HG02588 (cell line): ENCODE results near the gene AFF3.

Experiments used
- ATAC-seq: cut with Tn5 transposase; IDR thresholded peaks from one replicate; pipeline ENCODE4 v1.9.1; 2021; ENCODE audit warnings: mild to moderate bottlenecking, moderate library complexity; ENCODE audit not compliant: unreplicated experiment

Gene AFF3

DNA sequence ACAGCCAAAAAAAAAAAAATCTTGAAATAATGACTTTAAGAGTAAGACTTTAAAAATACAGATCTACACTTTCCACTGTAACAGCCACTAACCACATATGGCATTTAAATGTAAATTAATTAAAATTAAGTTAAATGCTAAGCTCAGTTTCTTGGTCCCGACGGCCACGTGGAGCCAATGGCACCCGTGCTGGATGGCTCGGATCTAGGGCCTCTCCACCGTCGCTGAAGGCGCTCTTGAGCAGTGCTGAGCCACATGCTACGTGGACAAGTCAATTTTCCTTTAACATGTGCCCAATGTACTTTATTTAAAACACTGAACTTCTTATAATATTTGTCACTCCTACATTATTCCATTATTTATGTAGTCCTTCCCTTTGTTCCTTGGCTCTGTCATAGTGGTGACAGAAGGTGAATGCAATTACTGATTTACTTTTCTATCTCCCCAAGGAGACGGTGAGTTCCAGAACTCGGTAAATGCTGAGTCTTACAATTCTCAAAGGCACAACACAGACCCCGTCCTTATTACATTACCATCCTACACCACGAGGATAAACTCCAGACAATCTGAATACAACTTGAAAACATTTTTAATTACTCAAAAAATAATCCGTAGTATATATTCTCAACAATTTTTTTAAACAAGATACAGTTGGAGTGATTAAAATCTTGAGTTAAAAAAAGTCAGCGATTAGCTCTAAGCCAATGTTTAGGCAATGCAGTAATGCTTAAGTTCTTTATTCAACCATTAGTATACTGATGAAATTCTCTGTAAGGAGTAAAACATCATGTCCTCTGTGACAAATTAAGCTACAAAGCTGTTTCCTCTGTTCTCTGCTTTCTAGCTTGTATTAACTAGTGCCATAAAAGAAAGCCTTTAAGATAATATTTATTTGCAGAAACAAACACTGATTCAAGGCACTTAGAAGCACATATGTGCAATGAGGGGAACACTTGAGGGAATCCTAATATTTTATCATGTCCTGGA, 95.1 kb downstream of the AFF3 start:
- no peak for ATAC-seq

DNA sequence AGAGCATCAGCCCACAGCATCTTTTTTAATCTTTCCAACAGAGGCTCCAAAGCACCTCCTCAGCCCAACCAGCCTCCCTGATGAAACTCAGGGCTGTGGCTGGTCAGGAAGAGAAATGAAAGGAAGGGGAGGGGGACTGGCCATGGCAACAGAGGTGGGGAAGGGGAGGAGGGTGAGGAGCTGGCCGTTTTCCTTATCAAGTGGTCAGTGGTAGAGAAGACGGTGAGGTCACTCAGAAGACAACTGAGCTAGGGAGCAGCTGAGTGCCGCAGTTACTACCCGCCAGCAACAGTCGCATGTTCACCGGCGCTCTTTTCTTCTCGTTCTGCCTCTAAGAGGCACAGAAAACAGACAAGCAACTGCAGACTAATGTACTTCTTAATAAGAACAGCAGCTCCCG, 97.4 kb downstream of the AFF3 start:
- no peak for ATAC-seq

- no peak for ATAC-seq
These were observed 98.5 kb downstream of the AFF3 start for GRCh38 chr2:100043891-100044255.

DNA sequence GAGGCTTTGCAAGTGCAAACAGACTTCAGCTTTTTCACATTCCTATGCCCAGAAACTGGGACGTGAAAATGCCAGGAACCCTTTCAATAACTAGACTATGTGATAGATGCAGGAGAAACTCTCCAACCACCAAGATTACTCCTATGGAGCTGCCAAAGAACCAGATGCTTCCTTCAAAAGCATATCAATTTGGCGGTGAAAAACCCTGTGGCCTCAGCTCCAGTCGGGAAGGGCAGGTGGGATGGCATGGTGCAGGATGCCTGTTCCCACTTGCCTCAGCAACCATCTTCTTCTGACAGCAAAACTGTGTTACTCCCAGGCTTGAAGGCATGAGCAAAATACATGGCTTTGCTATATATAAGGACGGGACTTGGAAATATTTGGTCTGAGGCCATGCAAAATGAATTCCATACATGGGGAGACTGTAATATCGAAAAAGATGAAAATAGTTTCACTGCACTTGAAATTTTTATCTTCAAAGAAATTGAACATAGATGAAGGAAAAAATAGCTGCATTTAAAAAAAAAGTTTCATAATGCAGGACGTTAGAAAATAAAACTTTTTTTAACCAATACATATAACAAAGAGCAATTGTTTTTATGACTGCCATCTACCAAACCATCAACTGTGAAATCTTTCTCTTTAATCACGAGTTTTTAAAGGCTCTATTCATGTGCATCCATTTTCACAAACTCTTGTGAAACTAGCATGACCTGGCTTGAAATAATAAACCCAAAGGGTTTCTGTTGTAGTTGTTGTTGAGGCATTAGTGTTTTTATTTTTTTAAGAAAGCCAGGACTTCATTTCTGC, 99.1 kb downstream of the AFF3 start:
- no peak for ATAC-seq

GRCh38 chr2:100042562-100042961, 99.8 kb downstream of the AFF3 start:
- no peak for ATAC-seq

GRCh38 chr2:100041946-100042345, 100.4 kb downstream of the AFF3 start:
- no peak for ATAC-seq

DNA sequence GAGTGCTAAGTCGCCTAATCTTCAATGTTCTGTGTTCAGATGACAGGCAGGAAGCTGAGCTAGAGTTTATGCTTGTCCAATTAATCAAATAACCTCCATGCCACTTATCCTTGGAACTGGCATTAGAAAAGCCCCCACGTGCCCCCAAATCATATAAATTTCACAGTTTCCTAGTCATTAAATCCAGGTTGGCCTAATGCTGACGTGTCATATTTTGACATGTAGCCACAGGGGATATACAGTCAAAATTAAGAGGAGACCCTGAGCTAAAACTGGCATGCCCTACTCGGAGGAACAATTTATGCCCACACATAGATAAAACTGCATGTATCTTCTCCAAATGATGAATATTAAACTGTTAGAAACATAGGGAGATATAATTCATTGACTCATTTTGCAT, 101.0 kb downstream of the AFF3 start:
- ATAC-seq: no peak

DNA sequence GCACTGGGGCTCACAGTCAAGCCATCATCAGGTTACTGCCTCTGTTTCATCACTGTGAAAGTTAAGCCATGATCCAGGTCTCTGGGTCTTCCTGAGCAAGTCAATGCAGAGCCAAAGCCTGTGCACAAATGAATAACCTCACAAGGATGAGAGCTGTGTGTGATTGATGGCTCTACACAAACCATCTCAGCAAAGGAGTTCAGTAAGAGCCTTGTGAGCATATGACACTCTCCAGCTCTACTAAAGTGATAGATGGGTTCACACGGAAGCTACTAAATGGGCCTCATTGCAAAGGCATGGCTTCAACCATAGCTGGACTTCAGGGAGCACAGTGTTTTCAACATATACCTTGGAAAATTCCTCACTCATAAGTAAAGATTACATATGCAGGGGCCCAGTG, 101.5 kb downstream of the AFF3 start:
- ATAC-seq: no peak

GRCh38 chr2:100039291-100039980, 103.0 kb downstream of the AFF3 start:
- no peak for ATAC-seq

GRCh38 chr2:100038011-100038410, 104.4 kb downstream of the AFF3 start:
- ATAC-seq: no peak

DNA sequence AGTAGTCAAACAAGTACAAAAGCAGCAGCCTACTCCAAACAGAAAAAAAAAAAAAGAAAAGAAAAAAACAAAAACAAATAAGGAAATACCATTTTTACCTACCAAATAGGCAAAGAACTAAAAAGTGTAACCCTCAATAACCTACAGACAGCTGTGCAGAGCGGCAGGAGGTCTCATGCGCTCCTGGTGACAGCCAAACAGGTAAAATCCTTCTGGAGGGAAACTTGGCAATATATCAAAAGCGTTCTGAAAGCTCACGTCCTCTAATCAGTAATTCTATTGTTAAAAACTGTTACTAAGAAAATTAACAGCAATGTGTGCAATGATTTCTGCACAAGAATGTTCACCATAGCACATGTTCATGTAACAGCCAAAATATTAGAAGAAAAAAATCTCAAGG, 105.6 kb downstream of the AFF3 start:
- no peak for ATAC-seq

DNA sequence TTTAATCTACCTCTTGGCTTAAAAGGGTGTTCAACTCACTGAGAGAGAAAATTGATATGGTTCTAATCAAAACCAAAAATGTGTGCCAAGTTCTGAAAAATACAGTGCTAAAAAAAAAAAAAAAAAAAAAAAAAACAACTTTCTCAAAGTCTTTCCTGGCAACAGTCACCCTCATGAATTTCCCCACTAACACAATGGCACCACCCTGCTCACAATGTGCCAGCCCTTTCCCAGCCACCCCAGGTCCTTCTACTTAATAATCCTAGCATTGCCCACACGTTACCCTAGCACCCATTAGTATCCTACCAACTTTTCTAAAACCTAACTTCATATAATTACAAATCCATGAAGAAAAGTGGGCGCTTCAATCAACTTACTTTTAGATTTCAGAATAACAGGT, 106.4 kb downstream of the AFF3 start:
- no peak for ATAC-seq

DNA sequence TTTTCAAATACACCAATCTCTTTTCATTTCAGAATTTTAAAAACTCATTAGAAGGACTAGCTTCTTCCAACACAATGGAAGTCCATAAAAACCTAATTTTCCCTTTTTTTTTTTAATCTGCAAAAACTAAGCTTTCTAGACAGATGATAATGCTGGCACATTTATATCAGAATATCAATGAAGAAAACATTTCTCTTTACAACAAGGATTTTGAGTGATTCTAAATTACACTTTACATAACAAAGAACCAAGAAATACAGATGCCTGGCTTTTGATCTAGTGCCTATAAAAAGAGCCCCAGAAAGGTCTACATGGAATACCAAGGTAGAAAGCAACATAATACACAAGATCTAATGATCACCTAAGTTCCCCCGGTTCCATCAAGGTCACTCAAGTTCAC, 108.0 kb downstream of the AFF3 start:
- ATAC-seq: no peak

- ATAC-seq: no peak
These were observed 108.4 kb downstream of the AFF3 start for GRCh38 chr2:100033976-100034375.

DNA sequence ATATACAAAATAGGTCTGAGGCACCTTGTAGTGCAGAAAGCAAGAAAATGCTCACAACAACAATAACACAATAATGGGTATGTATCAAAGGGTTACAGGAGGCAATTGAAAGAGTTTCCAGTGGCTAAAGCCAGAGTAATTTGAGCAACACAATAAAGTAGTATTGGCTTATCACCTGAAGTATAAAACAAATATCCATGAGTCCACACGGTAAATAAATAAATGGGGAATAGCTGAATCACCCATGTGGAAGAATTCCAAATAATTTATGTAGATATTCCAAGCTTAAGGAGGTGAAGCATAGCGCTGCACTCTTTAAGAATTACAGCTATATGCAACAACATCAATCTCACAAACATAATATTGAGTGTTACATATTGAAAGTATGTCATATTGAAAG, 110.8 kb downstream of the AFF3 start:
- no peak for ATAC-seq

DNA sequence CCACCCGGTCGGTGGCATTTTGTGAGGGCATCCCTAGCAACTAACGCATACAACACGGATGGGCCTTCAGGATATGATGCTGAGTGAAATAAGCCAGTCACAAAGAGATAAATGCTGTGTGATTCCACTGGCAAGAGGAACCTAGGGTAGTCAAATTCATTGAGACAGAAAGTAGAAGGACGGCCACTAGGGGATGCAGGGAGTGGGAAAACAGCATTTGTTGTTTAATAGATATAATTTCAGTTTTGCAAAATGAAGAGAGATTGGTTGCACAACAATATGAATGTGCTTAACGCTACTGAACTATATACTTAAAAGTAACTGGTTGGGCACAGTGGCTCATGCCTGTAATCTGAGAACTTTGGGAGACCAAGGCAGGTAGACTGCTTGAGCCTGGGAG, 112.9 kb downstream of the AFF3 start:
- ATAC-seq: no peak

- no peak for ATAC-seq
These were observed 120.5 kb downstream of the AFF3 start for GRCh38 chr2:100021791-100022340.

- no peak for ATAC-seq
These were observed 122.9 kb downstream of the AFF3 start for GRCh38 chr2:100019499-100019898.

DNA sequence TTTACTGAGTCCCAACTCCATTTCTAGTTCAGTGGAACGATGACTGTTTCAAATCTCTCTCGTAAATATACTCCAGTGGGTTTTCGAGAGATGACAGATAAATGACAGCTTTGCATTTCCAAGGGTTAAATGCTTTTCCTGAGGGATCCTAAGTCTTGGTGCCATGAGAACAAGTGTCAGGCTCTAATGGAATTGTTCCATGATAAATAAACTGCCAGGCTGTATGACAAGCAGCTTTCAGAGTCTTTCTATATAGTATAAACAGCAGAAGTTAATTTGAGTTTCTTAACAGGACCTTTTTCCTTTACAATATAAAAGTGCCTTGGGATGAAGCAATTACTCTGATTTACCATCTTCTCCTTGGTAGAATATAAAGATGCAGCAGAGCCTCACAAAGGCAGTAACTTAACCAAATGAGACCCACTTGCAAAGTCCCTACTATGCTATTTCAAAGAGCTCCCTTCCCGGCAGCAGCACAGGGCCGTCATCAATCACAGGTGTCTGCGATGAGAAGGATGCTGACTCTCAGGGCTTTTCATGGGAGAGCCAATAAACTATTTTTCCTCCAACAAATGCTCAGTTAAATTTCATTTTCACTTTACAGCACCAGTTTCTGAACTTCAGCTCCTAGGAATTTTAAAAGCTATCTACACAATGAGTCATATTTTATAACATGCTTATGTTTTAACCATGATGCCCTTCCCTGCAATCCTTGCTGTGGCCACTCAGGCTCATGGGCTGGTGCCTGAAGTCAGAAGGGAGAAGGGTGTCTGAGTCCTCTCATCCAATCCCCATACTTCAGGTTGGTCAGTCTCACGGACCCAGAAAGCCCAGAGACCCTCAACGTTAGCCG, 123.8 kb downstream of the AFF3 start:
- ATAC-seq: no peak

GRCh38 chr2:100017633-100018032, 124.8 kb downstream of the AFF3 start:
- no peak for ATAC-seq
